GM18868 (cell line): ENCODE results near the gene TMEM161B.
A peak's percentile ranks its signal among the peaks of the same experiment; 100 is the strongest.
"Not testable (repeated sequence)": the region's sequence is repeated elsewhere in the genome, so short reads cannot be mapped to it uniquely, and the experiment has no call there.

Experiments
- ATAC-seq: cut with Tn5 transposase; IDR thresholded peaks from one replicate; pipeline ENCODE4 v1.9.1; 2021; ENCODE audit warnings: mild to moderate bottlenecking, moderate library complexity; ENCODE audit not compliant: unreplicated experiment

The TMEM161B gene

DNA sequence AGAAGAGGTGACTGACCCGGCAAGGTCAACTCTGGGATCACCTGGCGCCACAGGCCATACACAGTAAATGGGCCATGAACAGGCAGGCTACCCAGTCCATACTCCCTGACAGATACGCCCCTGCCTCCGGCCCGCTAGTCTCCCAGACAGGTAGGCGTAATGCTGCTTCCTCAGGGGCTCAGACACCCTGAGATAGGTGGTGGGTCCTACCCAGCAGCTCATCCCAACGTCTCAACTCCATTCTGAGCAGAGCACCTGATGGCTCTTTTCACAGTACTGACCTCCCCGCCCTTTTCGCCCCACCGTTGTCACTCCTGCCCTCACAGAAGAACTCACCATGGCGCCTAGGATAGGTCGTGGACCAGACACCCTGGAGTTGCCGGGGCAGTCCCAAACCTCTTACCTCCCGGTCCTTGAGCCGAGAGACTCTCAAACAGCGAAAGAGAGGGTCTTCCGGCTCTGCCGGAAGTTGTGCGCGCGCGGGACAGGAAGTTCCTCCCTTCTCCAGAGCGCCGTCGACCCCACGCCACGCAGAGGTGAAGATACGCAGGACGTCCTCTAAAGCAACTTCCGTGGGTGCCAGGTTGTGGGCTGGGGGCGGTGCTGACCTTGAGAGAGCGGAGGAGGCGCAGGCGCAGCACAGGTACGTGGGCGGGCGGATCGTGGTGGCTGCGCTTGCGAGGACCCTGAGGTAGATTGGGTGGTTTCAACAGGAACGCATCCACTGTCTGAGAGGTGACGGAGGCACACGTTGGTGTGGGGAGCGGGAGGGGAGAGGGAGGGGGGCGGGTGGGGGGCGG, at the start of gene TMEM161B:
TMEM161B (minus strand) TSS at position 461 of the 800 bp plus-strand sequence; CDS start at position 339, 122 bp downstream.
- peak; percentile 99 for ATAC-seq

DNA sequence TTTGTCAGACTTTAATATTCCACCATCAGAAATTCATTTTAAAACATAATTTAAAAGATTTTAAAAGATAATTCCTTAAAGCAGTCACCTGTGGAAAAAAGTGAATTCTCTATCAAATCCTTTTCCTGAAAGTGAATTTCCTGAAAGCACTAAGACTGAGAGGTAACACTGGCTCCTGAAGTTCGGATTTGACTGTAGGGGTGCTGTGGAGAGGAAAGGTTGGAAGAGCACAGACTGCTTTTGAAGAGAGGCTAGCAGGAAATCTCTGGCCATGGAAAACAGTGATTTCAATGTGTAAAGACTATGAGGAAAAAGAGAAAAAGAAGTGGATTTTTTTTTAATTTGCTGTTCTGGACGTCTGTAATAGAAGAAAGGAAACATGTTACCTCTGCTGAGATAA, 35.7 kb upstream of the TMEM161B start:
- no peak for ATAC-seq

DNA sequence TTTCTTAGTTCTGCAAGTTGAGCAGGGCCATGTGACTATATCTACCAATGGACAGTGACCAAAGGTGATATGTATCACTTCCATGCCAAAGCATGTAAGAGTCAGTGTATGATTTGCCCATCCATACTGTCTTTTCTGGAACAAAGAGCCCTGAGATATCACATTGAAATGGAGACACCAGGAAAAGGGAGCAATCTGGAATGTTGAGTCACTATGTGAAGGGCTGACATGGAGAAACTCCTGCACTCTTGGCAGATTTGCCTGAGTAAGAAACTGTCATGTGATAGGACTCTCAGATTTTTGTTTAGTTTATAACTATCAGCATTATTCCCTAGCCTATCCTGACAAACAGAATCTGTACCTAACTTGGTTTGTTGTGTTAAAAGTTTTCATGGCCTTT, 29.8 kb upstream of the TMEM161B start:
- ATAC-seq, result no peak

DNA sequence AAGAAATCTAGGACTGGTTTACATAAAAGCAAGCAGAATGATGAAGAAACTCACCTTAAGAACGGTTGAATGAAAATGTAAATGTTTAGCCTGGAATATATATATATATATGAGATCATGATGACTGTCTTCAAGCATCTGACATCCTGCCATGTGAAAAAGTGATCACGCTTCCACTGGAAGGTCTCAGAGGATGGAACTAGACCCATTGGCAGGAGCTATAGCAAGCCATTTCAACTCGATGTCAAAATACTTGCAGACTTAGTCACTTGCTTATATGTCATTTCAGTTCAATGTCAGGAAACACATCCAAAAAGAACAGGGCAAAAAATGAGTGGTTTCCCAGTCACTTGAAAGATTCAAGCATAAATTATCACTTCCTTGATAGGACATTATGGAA, 22.2 kb upstream of the TMEM161B start:
- no peak for ATAC-seq

DNA sequence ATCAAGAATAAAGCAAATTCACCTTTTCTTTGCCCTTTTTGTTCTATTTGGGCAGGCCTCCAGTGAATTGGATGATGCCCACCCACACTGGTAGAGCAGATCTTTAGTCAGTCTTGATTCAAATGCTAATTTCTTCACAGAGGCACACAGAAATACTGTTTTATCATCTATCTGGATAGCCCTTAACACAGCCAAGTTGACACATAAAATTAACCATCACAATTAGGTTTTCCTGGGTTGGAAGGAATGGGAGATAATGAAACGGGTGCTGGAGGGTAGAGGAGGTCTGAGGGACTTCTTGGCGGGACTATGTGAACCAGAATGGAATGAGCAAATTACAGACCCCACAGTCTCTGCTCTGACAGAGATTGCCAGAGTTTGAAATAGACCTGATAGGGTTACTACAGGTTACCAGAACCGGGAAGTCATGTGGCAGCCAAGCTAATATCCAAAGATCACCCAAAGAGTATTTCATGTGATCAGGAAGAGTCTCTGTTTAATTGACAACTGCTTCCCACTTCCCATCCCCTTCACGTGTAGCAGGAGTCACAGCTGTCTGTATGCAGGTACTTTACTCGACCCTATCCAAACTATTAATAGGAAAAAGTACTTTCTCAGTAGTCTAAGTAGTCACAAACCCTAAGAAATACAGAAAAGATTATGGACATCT, 20.0 kb upstream of the TMEM161B start:
- no peak for ATAC-seq

DNA sequence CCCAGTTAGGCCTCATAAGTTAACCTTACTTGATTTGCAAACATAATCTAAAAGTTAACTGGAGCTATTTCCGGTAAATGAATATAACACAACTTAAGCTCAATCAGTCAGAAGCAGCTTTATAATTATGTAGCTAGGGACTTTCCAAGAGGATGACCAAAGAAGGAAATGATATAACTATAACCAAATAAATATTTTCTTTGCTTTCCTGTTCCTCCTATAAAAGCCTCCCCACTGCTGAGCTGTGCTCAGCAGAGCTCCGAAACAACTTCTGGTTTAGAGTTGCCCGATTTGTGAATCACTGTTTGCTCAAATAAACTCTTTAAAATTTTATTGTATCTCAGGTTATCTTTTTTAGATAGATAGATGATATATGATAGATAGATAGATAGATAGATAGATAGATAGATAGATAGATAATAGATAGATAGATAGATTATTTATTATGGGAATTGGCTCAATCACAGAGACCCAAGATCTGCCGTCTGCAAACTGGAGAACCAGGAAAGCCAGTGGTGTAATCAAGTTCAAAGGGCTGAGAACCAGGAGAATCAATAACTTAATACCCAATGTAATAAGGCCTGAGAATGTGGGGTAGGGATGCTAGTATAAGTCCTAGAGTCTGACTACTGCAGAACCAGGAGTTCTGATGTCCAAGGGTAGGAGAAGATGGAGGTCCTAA, 19.3 kb upstream of the TMEM161B start:
- ATAC-seq, result no peak

DNA sequence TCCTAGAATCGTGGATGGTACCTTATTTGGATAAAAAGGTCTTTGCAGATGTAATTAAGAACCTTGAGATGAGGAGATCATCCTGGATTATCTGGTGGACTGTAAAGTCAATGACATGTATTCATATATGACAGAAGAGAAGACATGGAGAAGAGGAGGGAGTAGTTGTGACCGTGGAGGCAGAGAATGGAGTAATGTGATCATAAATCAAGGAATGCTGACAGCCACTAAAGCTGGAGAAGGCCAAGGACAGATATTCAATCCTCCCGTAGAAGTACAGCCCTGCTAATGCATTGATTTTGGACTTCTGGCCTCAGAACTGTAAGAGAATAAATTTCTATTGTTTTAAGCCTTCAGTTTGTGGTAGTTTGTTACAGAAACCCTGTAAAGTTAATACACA, 18.7 kb upstream of the TMEM161B start:
- no peak for ATAC-seq

DNA sequence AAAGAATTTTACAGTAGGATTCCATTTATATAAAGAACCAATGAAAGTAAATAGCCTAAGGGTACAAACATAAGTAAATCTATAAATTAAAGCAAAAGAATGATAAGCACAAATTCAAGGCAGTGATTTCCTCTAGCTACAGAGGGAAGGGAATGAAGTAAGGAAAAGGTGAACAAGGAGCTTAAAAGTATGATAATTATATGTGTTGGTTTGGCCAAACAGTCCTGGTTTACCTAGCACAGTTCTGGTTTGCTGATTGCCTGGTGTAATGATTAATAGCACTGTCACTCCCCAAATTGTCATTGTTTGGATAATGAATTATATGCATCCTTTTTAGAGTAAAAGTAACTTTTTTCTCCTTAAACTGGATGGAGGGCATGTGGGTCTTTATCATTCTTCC, 15.0 kb upstream of the TMEM161B start:
- no peak for ATAC-seq

DNA sequence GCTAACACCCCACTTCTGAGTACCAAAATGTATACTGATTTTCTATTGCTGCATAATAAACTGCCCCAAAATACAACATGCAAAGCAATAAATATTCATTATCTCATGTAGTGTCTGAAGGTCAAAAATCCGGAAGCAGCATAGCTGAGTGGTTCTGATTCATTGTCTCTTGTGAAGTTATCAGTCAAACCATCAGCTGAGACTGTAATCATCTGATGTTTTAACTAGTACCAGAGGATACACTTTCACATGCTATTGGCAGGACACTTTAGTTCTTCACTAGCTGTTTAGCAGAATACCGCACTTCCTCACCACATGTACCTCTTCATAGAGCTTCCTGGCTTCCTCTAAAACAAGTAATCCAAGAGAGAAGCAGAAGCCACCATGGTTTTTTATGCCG, 12.7 kb upstream of the TMEM161B start:
- no peak for ATAC-seq

DNA sequence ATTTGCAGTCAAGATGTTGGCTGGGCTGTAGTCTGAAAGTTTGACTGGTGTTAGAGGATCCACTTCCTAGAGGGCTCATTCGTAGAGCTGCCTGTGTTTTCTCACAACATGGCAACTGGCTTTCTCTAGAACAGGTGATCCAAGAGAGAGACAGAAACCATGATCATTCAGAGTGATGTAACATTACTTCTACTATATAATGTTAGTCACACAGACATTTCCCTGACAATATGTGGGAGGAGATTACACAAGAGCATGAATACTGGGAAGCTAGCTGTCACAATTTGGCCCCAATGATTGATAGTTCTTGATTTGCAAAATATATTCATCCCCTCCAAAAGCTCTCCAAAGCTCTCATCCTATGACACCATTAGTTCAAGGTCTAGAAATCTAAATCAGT, 10.9 kb upstream of the TMEM161B start:
- no peak for ATAC-seq

DNA sequence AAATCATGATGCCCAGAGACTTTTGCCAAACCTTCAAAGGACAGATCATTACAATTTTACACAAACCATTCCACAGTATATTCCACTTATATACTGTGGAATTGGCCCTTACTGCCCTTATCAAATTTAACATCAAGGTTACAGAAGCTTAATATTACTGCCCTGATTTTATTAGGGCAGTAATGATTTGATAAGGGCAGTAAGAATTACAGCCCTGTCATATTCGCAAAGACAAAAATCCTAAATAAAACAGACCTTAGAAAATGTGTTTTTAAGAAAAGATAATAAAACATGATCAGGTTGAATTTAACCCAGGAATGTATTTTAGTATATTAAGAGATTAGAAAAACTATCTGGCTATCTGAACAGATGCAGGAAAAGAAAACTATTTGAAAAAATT, 7.7 kb upstream of the TMEM161B start:
- no peak for ATAC-seq

DNA sequence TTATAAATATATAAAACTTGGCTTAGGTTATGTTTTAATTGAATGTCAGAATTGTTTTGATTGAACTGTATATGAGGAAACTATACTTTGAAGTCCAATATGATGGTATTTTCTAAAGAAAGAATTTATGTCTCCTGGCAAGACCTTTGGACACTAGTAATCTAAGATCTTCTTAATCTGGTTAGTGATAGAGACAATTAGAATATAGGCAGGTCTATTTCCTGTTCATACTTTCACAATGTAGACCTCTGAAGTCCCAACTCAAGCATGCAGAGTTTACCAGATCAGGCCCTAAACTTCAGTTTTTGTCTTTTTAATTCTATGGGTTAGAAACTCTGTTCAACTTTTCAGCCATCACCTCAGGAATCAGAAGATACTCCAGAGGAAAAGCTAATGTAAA, 6.9 kb upstream of the TMEM161B start:
- ATAC-seq, result no peak

DNA sequence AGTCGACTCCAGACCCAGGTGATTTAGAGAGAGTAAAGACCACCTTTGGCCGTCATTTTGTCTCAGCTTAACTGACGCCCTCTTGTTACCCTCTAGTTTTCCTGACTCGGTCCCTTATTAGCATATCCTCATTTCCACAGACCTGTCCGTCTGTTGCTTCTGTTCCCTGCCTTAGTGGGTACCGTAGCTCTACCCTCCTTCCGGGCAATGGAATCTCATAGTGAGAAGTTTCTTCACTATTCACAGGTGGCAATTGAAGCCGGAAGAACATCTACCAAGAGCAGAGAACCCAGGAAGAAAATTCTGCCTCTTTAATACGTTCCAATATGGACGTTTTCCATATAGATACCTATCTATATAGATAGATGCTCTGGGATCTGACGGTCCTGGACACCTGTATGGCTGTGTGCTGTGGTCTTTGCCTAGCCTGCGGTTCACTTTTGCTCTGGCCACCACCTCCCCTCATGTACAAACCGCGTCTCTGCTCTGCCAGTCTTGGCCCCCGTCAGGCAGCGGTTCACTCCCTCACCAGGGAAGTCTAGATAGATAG, 652 bp upstream of the TMEM161B start:
- ATAC-seq, result peak; percentile 11

DNA sequence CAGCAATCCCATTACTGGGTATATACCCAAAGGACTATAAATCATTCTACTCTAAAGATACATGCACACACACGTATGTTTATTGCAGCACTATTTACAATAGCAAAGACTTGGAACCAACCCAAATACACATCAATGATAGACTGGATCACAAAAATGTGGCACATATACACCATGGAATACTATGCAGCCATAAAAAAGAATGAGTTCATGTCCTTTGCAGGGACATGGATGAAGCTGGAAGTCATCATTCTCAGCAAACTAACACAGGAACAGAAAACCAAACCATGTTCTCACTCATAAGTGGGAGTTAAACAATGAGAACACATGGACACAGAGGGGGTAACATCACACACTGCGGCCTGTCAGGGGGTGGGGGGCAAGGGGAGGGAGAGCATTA, 4.1 kb downstream of the TMEM161B start:
- ATAC-seq, result not testable (repeated sequence)

DNA sequence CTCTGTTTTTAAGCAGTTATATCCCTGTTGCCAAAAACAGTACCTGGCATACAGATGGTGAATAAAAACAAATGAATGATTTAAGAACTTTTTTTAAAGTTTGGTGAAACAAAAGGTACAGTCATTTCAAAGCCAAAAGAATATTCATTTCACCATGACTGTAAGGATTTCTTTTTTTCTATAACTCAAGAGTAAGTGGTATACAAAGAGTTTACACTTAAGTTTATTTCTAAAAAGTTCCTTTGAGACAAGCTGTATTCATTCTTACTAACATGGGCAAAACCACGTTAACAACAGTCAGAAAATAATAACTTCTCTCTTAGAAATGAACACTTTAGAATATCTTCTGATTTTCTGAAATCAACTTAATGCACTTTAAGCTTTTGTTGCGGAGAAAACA, 5.3 kb downstream of the TMEM161B start:
- no peak for ATAC-seq

DNA sequence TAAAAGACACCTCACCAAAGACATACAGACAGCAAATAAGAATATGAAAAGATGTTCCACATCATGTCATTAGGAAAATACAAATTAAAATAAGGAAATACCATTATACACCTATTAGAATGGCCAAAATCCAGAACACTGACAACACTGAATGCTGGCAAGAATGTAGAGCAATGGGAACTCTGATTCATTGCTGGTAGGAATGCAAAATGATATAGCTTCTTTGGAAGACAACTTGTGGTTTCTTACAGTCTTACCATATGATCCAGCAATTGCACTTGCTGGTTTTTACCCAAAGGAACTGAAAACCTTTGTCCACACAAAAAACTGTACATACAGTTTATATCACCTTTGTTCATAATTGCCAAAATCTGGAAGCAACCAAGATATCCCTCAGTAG, 6.5 kb downstream of the TMEM161B start:
- ATAC-seq, result no peak

DNA sequence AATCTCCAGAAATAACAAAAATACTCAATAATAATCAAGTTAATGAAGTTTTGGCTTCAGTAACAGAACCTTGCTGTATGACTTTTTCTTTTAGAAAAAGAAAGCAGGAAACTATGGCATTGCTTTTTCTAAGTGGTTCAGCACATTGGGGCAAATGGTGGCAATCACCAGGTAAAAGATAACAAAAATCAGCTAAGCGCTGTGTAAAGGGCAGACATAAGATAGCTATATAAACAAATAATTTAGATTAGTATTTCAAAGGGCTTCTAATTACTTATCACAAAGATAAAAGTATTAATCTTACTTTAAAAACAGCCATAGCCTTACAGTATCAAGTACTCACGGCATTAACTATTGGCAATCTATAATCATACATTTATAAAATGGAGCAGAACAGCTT, 10.0 kb downstream of the TMEM161B start:
- no peak for ATAC-seq

DNA sequence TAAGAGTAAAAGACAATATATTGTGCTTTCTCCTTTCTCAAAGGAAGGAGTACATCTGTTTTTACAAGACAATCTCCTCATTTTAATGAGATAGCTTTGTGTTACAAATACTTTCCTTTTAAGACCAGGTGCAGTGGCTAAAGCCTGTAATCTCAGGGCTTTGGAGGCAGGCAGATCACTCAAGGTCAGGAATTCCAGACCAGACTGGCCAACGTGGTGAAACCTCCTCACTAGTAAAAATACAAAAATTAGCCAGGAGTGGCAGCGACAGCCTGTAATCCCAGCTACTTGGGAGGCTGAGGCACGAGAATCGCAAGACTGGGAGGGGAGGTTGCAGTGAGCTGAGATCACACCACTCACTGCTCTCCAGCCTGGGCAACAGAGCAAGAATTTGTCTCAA, 11.8 kb downstream of the TMEM161B start:
- no peak for ATAC-seq

DNA sequence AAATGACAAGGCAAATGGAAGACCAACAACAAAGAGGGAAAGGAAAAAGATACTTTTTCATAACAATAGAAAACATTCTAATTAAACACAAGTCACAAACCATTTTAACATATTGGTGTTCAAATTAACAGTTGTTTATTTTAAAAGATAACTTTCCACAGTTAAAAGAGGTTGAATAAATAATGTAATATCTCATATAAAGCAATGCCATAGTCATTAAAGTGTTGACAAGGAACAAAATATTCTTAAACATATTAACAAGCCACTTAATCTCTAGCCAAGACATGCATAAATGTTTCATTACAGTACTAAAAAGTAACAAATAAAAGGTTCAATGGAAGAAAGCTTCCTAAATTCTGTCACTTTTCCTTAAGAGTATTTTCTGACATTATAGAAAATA, 12.6 kb downstream of the TMEM161B start:
- no peak for ATAC-seq

DNA sequence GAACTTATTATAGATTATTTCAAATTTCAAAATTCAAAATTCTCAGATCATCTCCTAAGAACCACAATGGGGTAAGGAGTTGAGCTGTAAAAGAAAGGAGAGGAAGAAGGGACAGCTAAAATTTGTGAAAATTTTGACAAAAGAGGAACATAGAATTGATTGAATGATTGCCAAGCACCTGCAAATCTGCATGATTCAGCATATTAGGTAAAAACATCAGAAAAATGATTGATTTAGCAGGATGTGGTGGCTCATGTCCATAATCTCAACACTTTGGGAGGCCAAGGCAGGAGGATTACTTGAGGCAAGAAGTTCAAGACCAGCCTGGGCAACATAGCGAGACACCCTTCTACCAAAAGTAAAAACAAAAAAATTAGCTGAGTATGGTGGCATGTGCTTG, 14.3 kb downstream of the TMEM161B start:
- no peak for ATAC-seq

DNA sequence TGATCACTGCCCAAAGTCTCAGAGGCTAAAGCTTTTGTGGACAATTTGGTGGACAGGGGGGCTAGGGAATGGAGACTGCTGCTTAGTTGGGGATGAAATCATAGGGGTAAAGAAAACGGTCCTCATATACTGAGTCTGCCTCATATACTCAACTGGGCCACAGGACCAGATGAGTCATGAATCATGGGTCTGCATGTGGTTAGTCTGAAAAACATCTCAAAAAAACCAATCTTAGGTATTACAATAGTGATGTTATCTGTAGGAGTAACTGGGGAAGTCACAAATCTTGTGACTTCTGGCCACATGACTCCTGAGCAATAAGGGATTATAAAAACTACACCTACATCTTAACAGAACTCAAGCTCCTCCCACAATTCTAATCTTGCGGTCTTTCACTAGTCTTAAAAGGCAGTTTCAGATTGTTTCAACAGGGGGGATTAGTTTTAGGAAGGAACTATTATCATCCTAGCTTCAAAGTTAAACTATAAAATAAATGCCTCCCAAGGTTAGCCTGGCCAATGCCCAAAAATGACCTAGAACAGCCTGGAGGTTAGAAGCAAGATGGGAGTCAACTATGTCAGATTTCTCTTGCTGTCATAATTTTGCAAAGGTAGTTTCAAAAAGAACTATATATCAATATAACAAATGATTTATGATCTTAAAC, 17.5 kb downstream of the TMEM161B start:
- ATAC-seq, result peak; percentile 94
